HL-60 (cell line): ENCODE data around the gene TMCC3.

ENCODE experiments used
- GABPA ChIP-seq: IDR thresholded peaks from 2 replicates; pipeline ENCODE4 v1.6.1; 2012; ENCODE audit warnings: low read depth
- TF ChIP-seq, protein P1 (sequence below): IDR thresholded peaks from one replicate; pipeline ENCODE4 v1.5.1; 2011; ENCODE audit warnings: low read length, control low read depth, inconsistent platforms; ENCODE audit not compliant: insufficient read depth
- TF ChIP-seq, protein P2 (sequence below): IDR thresholded peaks from 2 replicates; pipeline ENCODE4 v1.6.1; 2012; ENCODE audit warnings: low read depth; ENCODE audit not compliant: insufficient replicate concordance

DNA sequence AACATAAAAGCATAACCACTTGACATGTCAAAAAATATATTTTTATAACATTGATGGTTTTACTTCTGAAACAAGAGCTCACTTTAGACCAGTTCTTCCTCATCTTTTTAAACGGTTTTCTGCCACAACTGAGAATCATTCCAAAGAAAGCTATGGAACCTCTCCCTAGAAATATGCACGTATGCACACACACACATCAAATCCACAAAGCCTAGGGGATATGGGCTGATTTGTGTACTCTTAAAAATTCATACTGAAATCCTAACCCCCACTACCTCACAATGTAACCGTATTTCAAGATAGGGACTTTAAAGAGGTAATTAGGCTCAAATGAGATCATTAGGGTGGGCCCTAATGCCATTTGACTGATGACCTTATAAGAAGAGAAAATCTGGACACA lies 19.3 kb downstream of the TMCC3 start:
- TF ChIP-seq, protein P1, sequence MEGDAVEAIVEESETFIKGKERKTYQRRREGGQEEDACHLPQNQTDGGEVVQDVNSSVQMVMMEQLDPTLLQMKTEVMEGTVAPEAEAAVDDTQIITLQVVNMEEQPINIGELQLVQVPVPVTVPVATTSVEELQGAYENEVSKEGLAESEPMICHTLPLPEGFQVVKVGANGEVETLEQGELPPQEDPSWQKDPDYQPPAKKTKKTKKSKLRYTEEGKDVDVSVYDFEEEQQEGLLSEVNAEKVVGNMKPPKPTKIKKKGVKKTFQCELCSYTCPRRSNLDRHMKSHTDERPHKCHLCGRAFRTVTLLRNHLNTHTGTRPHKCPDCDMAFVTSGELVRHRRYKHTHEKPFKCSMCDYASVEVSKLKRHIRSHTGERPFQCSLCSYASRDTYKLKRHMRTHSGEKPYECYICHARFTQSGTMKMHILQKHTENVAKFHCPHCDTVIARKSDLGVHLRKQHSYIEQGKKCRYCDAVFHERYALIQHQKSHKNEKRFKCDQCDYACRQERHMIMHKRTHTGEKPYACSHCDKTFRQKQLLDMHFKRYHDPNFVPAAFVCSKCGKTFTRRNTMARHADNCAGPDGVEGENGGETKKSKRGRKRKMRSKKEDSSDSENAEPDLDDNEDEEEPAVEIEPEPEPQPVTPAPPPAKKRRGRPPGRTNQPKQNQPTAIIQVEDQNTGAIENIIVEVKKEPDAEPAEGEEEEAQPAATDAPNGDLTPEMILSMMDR, result no peak
- TF ChIP-seq, protein P2, sequence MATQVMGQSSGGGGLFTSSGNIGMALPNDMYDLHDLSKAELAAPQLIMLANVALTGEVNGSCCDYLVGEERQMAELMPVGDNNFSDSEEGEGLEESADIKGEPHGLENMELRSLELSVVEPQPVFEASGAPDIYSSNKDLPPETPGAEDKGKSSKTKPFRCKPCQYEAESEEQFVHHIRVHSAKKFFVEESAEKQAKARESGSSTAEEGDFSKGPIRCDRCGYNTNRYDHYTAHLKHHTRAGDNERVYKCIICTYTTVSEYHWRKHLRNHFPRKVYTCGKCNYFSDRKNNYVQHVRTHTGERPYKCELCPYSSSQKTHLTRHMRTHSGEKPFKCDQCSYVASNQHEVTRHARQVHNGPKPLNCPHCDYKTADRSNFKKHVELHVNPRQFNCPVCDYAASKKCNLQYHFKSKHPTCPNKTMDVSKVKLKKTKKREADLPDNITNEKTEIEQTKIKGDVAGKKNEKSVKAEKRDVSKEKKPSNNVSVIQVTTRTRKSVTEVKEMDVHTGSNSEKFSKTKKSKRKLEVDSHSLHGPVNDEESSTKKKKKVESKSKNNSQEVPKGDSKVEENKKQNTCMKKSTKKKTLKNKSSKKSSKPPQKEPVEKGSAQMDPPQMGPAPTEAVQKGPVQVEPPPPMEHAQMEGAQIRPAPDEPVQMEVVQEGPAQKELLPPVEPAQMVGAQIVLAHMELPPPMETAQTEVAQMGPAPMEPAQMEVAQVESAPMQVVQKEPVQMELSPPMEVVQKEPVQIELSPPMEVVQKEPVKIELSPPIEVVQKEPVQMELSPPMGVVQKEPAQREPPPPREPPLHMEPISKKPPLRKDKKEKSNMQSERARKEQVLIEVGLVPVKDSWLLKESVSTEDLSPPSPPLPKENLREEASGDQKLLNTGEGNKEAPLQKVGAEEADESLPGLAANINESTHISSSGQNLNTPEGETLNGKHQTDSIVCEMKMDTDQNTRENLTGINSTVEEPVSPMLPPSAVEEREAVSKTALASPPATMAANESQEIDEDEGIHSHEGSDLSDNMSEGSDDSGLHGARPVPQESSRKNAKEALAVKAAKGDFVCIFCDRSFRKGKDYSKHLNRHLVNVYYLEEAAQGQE, result no peak
- TF ChIP-seq GABPA, result no peak
